GM12865 (cell line): Measurements from ENCODE around the gene C19orf44.

Experiments used
- DNase-seq: peaks from one replicate; pipeline ENCODE4 v3.0.0; 2010; ENCODE audit warnings: low read depth
- H3K4me3 ChIP-seq: 2 replicates; pipeline ENCODE4 v1.5.1; 2011; ENCODE audit warnings: mild to moderate bottlenecking, low read depth, low read length, control low read depth
- CTCF ChIP-seq: IDR thresholded peaks from 2 replicates; pipeline ENCODE4 v1.5.1; 2011; ENCODE audit warnings: low read length, control low read depth, low read depth, inconsistent platforms; ENCODE audit not compliant: insufficient read depth; ENCODE audit errors: missing control alignments

C19orf44 gene

GRCh38 chr19:16569609-16570320 lies 73.6 kb downstream of the C19orf44 start:
- no peak for TF ChIP-seq CTCF
- H3K4me3 ChIP-seq, result no peak overlapping the region
- no peak for DNase-seq
